ENCODE results near the gene GCDH.
A peak's percentile ranks its signal among the peaks of the same experiment; 100 is the strongest.

The GCDH gene

GRCh38 chr19:12943437-12944044, 52.6 kb downstream of the GCDH start:
- DNase-seq: no peak

DNA sequence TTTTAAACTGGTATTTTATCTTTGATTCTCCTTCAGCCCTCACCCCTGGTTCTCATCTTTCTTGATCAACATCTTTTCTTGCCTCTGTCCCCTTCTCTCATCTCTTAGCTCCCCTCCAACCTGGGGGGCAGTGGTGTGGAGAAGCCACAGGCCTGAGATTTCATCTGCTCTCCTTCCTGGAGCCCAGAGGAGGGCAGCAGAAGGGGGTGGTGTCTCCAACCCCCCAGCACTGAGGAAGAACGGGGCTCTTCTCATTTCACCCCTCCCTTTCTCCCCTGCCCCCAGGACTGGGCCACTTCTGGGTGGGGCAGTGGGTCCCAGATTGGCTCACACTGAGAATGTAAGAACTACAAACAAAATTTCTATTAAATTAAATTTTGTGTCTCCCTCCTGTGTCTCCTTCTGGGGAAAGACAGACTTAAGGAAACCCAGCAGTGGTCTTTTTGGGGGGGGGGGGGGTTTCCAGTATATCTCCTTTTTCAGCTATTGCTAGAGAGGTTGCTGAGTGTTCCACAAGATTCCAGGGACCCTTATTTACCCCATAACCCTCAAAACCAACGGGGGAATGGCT, 53.2 kb downstream of the GCDH start:
- no peak for DNase-seq

GRCh38 chr19:12945479-12946091, 54.6 kb downstream of the GCDH start, which contains the start of gene RAD23A:
Gene RAD23A (plus strand): TSS chr19:12945862. CDS start chr19:12945949, 87 bp downstream.
- DNase-seq: peak; percentile 88

GRCh38 chr19:12946092-12946721, 55.2 kb downstream of the GCDH start:
- peak; percentile 77 for DNase-seq

DNA sequence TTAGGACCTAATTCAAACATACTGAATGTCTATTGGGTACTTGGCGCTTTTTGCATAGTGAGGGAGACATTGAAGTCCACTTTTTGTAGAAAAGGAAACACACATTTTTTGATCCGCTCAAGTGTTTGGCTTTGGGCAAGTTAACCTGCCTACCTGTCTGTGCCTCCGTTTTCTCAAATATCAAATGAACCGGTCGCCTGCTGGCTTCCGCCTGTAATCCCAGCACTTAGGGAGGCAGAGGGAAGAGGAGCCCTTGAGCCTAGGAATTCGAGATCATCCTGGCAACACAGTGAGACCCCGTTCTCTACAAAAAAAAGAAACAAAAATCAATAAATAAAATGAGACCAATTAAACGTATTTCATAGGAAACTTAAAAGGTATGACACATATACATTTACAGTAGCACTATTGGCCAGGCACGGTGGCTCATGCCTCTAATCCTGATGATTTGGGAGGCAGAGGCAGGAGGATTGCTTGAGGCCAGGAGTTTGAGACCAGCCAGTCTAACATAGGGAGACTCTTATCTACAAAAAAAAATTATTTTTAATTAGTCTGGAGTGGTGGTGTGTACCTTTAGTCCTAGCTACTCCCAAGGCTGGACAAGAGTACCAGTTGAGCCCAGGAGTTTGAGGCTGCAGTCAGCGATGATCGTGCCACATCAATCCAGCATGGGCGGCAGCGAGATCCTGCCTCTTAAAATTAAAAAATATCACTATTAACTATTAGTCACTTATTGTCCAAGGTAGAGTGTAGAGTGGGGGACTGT, 56.0 kb downstream of the GCDH start:
- DNase-seq: no peak

DNA sequence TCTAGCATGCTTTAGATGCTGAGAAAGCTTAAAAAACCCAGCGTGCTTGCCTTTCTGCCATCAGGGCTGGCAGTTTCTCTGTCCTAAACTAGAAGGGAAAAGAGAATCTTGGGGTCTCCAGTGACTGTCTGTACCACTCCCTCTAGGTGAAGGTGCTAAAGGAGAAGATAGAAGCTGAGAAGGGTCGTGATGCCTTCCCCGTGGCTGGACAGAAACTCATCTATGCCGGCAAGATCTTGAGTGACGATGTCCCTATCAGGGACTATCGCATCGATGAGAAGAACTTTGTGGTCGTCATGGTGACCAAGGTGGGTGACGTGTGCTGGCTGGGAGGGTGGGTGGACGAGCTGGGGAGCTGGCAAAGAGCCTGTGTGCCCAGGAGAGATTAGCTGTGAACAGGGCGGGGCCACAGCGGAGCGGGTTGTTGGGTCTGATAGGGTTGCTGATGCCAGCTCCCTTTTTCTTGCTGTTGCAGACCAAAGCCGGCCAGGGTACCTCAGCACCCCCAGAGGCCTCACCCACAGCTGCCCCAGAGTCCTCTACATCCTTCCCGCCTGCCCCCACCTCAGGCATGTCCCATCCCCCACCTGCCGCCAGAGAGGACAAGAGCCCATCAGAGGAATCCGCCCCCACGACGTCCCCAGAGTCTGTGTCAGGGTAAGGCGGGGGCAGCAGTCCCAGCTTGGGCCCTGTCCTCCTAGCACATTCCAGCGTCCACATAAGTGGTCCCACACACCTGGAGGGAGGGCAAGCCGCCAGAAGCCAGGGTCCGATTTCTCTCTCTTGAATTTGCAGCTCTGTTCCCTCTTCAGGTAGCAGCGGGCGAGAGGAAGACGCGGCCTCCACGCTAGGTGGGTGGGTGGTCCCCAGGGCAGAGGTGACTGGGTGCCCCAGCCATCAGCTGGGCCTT, 57.0 kb downstream of the GCDH start:
- no peak for DNase-seq

DNA sequence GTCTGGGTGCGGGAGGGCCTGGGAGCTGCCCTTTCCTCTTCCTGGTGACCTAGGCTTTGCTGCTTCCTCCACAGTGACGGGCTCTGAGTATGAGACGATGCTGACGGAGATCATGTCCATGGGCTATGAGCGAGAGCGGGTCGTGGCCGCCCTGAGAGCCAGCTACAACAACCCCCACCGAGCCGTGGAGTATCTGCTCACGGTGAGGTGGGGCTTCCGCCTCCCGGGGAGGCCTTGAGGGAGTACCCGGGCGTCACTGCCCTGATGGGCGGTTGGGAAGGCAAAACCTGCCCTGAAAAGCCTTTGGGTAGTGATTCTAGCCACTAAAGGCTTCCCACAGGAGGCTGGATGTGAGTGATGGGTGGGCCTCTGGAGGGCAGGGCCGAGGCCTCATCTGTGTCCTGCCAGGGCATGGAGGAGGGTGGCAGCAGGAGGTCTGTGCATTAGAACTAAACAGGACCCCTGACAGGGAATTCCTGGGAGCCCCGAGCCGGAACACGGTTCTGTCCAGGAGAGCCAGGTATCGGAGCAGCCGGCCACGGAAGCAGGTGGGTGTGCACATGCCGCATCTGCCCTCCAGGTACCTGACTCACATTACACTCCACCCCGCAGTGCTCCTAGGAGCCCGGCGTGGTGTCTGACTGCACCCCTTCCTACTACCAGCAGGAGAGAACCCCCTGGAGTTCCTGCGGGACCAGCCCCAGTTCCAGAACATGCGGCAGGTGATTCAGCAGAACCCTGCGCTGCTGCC, 57.8 kb downstream of the GCDH start:
- DNase-seq: no peak
